Stimulated activated CD8-positive, alpha-beta memory T cell treated with anti-CD3 and anti-CD28 coated beads, Interleukin-12 subunit alpha, Interleukin-12 subunit beta, amount 100 ng/mL, for 4 hours (primary cell): ENCODE data around the gene PTCHD4.

Source experiments
- DNase-seq: peaks from one replicate; pipeline ENCODE4 v3.0.0-alpha.2; 2020; ENCODE audit warnings: low read depth

PTCHD4 gene

GRCh38 chr6:48099713-48100587 lies 11.0 kb downstream of the PTCHD4 start:
- no peak for DNase-seq

- DNase-seq = no peak
These were observed 12.1 kb downstream of the PTCHD4 start for GRCh38 chr6:48098923-48099322.

GRCh38 chr6:48092550-48093217 lies 18.3 kb downstream of the PTCHD4 start:
- DNase-seq = no peak

- DNase-seq = no peak
These were observed 20.5 kb downstream of the PTCHD4 start for GRCh38 chr6:48090546-48090945.

GRCh38 chr6:48087448-48087847 lies 23.5 kb downstream of the PTCHD4 start:
- no peak for DNase-seq

- no peak for DNase-seq
These were observed 24.8 kb downstream of the PTCHD4 start for GRCh38 chr6:48086187-48086586.

GRCh38 chr6:48085131-48085741 lies 25.8 kb downstream of the PTCHD4 start:
- DNase-seq = no peak

GRCh38 chr6:48084201-48084600 lies 26.8 kb downstream of the PTCHD4 start:
- no peak for DNase-seq

- no peak for DNase-seq
These were observed 30.6 kb downstream of the PTCHD4 start for GRCh38 chr6:48080227-48081009.

- no peak for DNase-seq
These were observed 32.9 kb downstream of the PTCHD4 start for GRCh38 chr6:48078120-48078519.

GRCh38 chr6:48075181-48075580 lies 35.8 kb downstream of the PTCHD4 start:
- DNase-seq = no peak

- no peak for DNase-seq
These were observed 36.8 kb downstream of the PTCHD4 start for GRCh38 chr6:48073976-48074767.

- no peak for DNase-seq
These were observed 39.2 kb downstream of the PTCHD4 start for GRCh38 chr6:48071833-48072232.

- DNase-seq = no peak
These were observed 41.7 kb downstream of the PTCHD4 start for GRCh38 chr6:48069280-48069679.

- no peak for DNase-seq
These were observed 42.4 kb downstream of the PTCHD4 start for GRCh38 chr6:48068278-48069251.

- DNase-seq = no peak
These were observed 43.1 kb downstream of the PTCHD4 start for GRCh38 chr6:48067886-48068277.

- DNase-seq = no peak
These were observed 43.8 kb downstream of the PTCHD4 start for GRCh38 chr6:48067148-48067712.

GRCh38 chr6:48061265-48061990 lies 49.6 kb downstream of the PTCHD4 start:
- DNase-seq = no peak
